Tracheal epithelial cell (primary cell): Measurements from ENCODE around the gene NPIPA3. TPM values are rescaled to one million over a fixed set of nuclear protein-coding genes. Genes with fewer than 3 reads are reported as not detected.

Experiments
- total RNA-seq: library from RNA; depleted of rRNA; stranded (reverse); fragments of >200 nt; gene quantifications from 2 replicates; pipeline ENCODE4 v1.2.1, GENCODE V29; 2014

NPIPA3 gene
- total RNA-seq = 0.48 TPM in 1 of 2 replicates, not detected in the other

GRCh38 chr16:14703156-14704011 is at the start of gene NPIPA3:
Gene NPIPA3, plus strand, starts transcription at chr16:14703411. Its CDS starts 5,533 bp downstream, at chr16:14708944.

GRCh38 chr16:14694129-14694528 is 9.1 kb upstream of the NPIPA3 start, which contains the start of gene PLA2G10:
Gene PLA2G10, minus strand, starts transcription at chr16:14694308. Its CDS starts 79 bp downstream, at chr16:14694229.

GRCh38 chr16:14742273-14743128 is 39.3 kb downstream of the NPIPA3 start, which contains the start of gene NPIPA2:
Gene NPIPA2, plus strand, starts transcription at chr16:14742533. Its CDS starts 5,533 bp downstream, at chr16:14748066.

Other genes starting within 250 kb of the NPIPA3 start
- 21.4 and 36.0 TPM in 2 replicates for gene PARN, start 73.2 kb upstream of the NPIPA3 start, total RNA-seq
- 98.8 and 129 TPM in 2 replicates for gene BFAR, start 70.5 kb upstream of the NPIPA3 start, total RNA-seq
- 0.64 TPM in 1 of 2 replicates, not detected in the other for gene PLA2G10, start 9.1 kb upstream of the NPIPA3 start, total RNA-seq
- 0.48 TPM in 1 of 2 replicates, not detected in the other for gene NPIPA2, start 39.1 kb downstream of the NPIPA3 start, total RNA-seq
- 72.8 and 112 TPM in 2 replicates for gene NOMO1, start 130.3 kb downstream of the NPIPA3 start, total RNA-seq
- 30.6 and 31.1 TPM in 2 replicates for gene NPIPA1, start 234.0 kb downstream of the NPIPA3 start, total RNA-seq